Trophoblast cell (in vitro differentiated cells and primary cell): ENCODE results near the gene PRRG2.
A peak's percentile ranks its signal among the peaks of the same experiment; 100 is the strongest.

Experiments
- DNase-seq, 2 donors: peaks; one replicate each; pipeline ENCODE4 v3.0.0-alpha.2; 2016
- H2AFZ ChIP-seq: 2 replicates; pipeline ENCODE4 v1.6.1; 2013; ENCODE audit warnings: low read length, moderate library complexity, mild to moderate bottlenecking; ENCODE audit not compliant: insufficient read depth, poor library complexity
- H2AK5ac ChIP-seq: 2 replicates; pipeline ENCODE4 v1.6.1; 2013; ENCODE audit warnings: mild to moderate bottlenecking, low read length
- H2BK120ac ChIP-seq: 2 replicates; pipeline ENCODE4 v1.6.1; 2013; ENCODE audit warnings: low read length, mild to moderate bottlenecking, moderate library complexity; ENCODE audit not compliant: insufficient read depth, poor library complexity
- H2BK12ac ChIP-seq: 2 replicates; pipeline ENCODE4 v1.6.1; 2013; ENCODE audit warnings: mild to moderate bottlenecking, low read length, moderate library complexity
- H2BK5ac ChIP-seq: 2 replicates; pipeline ENCODE4 v1.6.1; 2013; ENCODE audit warnings: low read length, low read depth, moderate library complexity, mild to moderate bottlenecking; ENCODE audit not compliant: poor library complexity
- H3K14ac ChIP-seq: 2 replicates; pipeline ENCODE4 v1.6.1; 2013; ENCODE audit warnings: mild to moderate bottlenecking, low read length
- H3K18ac ChIP-seq: 2 replicates; pipeline ENCODE4 v1.6.1; 2013; ENCODE audit warnings: mild to moderate bottlenecking, low read length
- H3K23ac ChIP-seq: 2 replicates; pipeline ENCODE4 v1.6.1; 2013; ENCODE audit warnings: low read length
- H3K27ac ChIP-seq: 2 replicates; pipeline ENCODE4 v1.5.1; 2013; ENCODE audit warnings: low read depth, mild to moderate bottlenecking, inconsistent platforms, low read length, moderate library complexity
- H3K27me3 ChIP-seq: 2 replicates; pipeline ENCODE4 v1.6.1; 2013; ENCODE audit warnings: inconsistent platforms, mild to moderate bottlenecking, low read length, moderate library complexity; ENCODE audit not compliant: insufficient read depth
- H3K36me3 ChIP-seq, 2 experiments: 1 replicate in 1 of 2; 2 replicates in 1 of 2; pipeline ENCODE4 v1.6.1; 2013; ENCODE audit warnings: low read length in 2 of 2, mild to moderate bottlenecking in 2 of 2, moderate library complexity in 1 of 2; ENCODE audit not compliant: insufficient read depth in 2 of 2, control insufficient read depth in 1 of 2
- H3K4ac ChIP-seq: 2 replicates; pipeline ENCODE4 v1.6.1; 2013; ENCODE audit warnings: low read depth, mild to moderate bottlenecking, low read length, moderate library complexity
- H3K4me1 ChIP-seq, 2 experiments: 1 replicate in 1 of 2; 2 replicates in 1 of 2; pipeline ENCODE4 v1.6.1; 2013; ENCODE audit warnings: low read length in 2 of 2, mild to moderate bottlenecking in 2 of 2, moderate library complexity in 1 of 2; ENCODE audit not compliant: insufficient read depth in 2 of 2, control insufficient read depth in 1 of 2
- H3K4me2 ChIP-seq: 2 replicates; pipeline ENCODE4 v1.6.1; 2013; ENCODE audit warnings: inconsistent platforms, mild to moderate bottlenecking, low read length, moderate library complexity
- H3K4me3 ChIP-seq: 2 replicates; pipeline ENCODE4 v1.5.1; 2013; ENCODE audit warnings: mild to moderate bottlenecking, low read depth, low read length, inconsistent platforms
- H3K79me1 ChIP-seq: one replicate; pipeline ENCODE4 v1.6.1; 2013; ENCODE audit warnings: low read length
- H3K79me2 ChIP-seq: 2 replicates; pipeline ENCODE4 v1.6.1; 2013; ENCODE audit warnings: low read length, mild to moderate bottlenecking; ENCODE audit not compliant: control insufficient read depth, insufficient read depth, poor library complexity
- H3K9ac ChIP-seq: 2 replicates; pipeline ENCODE4 v1.6.1; 2013; ENCODE audit warnings: mild to moderate bottlenecking, low read length
- H3K9me3 ChIP-seq: 2 replicates; pipeline ENCODE4 v1.6.1; 2013; ENCODE audit warnings: low read depth, mild to moderate bottlenecking, control low read depth, inconsistent platforms, low read length; ENCODE audit not compliant: insufficient read depth
- H4K12ac ChIP-seq: 2 replicates; pipeline ENCODE4 v1.6.1; 2013; ENCODE audit warnings: low read depth, mild to moderate bottlenecking, low read length, moderate library complexity
- H4K8ac ChIP-seq: 2 replicates; pipeline ENCODE4 v1.6.1; 2013; ENCODE audit warnings: low read depth, mild to moderate bottlenecking, low read length, moderate library complexity
- H4K91ac ChIP-seq: one replicate; pipeline ENCODE4 v1.6.1; 2013; ENCODE audit warnings: low read depth, mild to moderate bottlenecking, low read length, moderate library complexity
- WGBS: extraction: QIAGEN DNeasy Blood & Tissue Kit; methylation state at CpG from one replicate; pipeline ENCODE4 v1.1.7; 2013; ENCODE audit warnings: missing lambda C conversion rate; ENCODE audit not compliant: insufficient read length, insufficient coverage; ENCODE audit errors: extremely low coverage; 5-methylcytosine and 5-hydroxymethylcytosine counted together

The PRRG2 gene

DNA sequence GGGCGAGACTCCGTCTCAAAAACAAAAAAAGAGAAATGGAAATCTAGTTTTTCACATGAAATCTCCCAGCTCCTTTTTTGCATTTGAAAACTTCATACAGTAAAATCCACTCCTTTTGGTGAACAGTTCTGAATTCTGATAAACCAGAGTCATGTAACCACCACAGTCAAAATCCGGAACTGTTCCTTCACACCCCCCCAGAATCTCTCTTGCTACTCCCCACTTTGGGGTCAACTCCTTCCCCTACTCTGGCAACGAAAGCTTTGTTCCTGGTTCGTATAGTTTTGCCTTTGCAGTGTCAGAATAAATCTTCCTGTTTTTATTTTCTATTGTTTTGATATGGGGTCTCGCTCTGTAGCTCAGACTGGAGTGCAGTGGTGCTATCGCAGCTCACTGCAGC lies 29.6 kb upstream of the PRRG2 start:
- Histone ChIP-seq H3K23ac (no peak overlapping the region), H3K4me3 (no peak overlapping the region), H3K9me3 (peaks cover 3% of the 10 kb centered on the region), H3K79me2 (no peaks in the 10 kb centered on the region), H3K79me1 (no peaks in the 10 kb centered on the region), H2BK120ac (no peak overlapping the region), H2AFZ (no peak overlapping the region), H3K36me3 (peaks cover 15 to 18% of the 10 kb centered on the region in 2 experiments), H4K91ac (no peak overlapping the region), H3K9ac (no peak overlapping the region), H2AK5ac (no peak overlapping the region), H3K4me2 (no peak overlapping the region), H3K4ac (no peak overlapping the region), H3K27me3 (no peaks in the 10 kb centered on the region), H3K18ac (no peak overlapping the region), H4K12ac (no peak overlapping the region), H3K4me1 (peaks cover 4% of the 10 kb centered on the region in 2 experiments), H3K27ac (no peak overlapping the region), H4K8ac (no peak overlapping the region), H3K14ac (no peak overlapping the region), H2BK12ac (no peak overlapping the region), H2BK5ac (no peak overlapping the region)
- WGBS, result no CpG with 5 or more reads among the region's 7 CpGs
- no peak for DNase-seq

GRCh38 chr19:49552749-49553148 lies 28.4 kb upstream of the PRRG2 start:
- H3K4me3 ChIP-seq, result no peak overlapping the region
- no peak overlapping the region for H3K4ac ChIP-seq
- H3K18ac ChIP-seq, result no peak overlapping the region
- peaks cover 6 to 10% of the 10 kb centered on the region in 2 experiments for H3K4me1 ChIP-seq
- H2AFZ ChIP-seq, result no peak overlapping the region
- H2AK5ac ChIP-seq, result no peak overlapping the region
- H3K79me1 ChIP-seq, result no peaks in the 10 kb centered on the region
- H4K12ac ChIP-seq, result no peak overlapping the region
- H3K79me2 ChIP-seq, result no peaks in the 10 kb centered on the region
- no peak overlapping the region for H3K9ac ChIP-seq
- peaks cover 27 to 29% of the 10 kb centered on the region in 2 experiments for H3K36me3 ChIP-seq
- WGBS, result no CpG with 5 or more reads among the region's 11 CpGs
- H3K9me3 ChIP-seq, result peaks cover 6% of the 10 kb centered on the region
- no peak overlapping the region for H3K23ac ChIP-seq
- H2BK5ac ChIP-seq, result no peak overlapping the region
- no peak overlapping the region for H2BK12ac ChIP-seq
- no peak for DNase-seq
- H2BK120ac ChIP-seq, result no peak overlapping the region
- no peak overlapping the region for H3K27ac ChIP-seq
- no peak overlapping the region for H3K14ac ChIP-seq
- no peak overlapping the region for H4K8ac ChIP-seq
- no peak overlapping the region for H3K4me2 ChIP-seq
- H4K91ac ChIP-seq, result no peak overlapping the region
- H3K27me3 ChIP-seq, result no peaks in the 10 kb centered on the region

DNA sequence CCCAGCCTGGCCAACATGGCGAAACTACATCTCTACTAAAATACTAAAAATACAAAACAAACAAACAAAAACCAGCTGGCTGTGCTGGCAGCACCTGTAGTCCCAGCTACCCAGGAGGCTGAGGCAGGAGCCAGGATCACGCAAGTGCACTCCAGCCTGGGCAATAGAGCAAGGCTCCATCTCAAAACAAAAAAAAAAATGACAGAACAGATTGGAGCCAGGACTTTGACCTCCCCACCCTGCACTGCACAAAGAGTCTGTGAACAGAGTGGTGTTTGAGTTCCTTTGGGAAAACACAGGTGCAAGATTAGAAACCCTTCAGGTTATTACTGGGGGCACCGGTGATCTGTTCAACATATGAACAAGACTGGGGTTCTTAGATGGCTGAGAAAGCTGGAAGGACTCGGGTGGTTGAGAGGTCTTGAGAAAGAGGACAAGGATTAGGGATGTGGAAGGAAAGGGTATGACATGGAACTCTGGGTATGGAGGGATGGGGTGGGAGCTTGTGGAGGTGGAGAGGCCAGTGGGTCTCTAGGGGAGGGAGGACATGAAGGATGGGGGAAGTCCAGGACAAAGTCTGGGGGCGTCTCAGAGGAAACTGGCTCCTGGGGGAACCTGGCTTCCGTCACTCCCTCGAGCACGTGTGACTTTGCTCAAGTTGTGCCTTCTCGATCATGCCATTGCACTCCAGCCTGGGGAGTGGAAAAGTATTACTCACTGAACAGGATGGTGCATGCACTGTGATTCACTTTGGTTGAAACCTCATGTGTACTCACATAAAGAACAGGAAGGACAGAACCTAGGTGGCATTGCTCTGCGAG lies 27.5 kb upstream of the PRRG2 start:
- no peak overlapping the region for H4K8ac ChIP-seq
- H3K4me3 ChIP-seq, result no peak overlapping the region
- no peaks in the 10 kb centered on the region for H3K79me2 ChIP-seq
- peaks cover 33 to 35% of the 10 kb centered on the region in 2 experiments for H3K36me3 ChIP-seq
- DNase-seq, result peak in 1 of 2 donors; percentile 22
- H3K79me1 ChIP-seq, result no peaks in the 10 kb centered on the region
- H2BK120ac ChIP-seq, result no peak overlapping the region
- H3K27ac ChIP-seq, result no peak overlapping the region
- no peak overlapping the region for H3K14ac ChIP-seq
- no peak overlapping the region for H2AFZ ChIP-seq
- peaks cover 8% of the 10 kb centered on the region for H3K9me3 ChIP-seq
- no peak overlapping the region for H2BK5ac ChIP-seq
- H3K4ac ChIP-seq, result no peak overlapping the region
- H3K27me3 ChIP-seq, result no peaks in the 10 kb centered on the region
- H2AK5ac ChIP-seq, result no peak overlapping the region
- WGBS, result no CpG with 5 or more reads among the region's 10 CpGs
- peaks cover 6 to 10% of the 10 kb centered on the region in 2 experiments for H3K4me1 ChIP-seq
- H4K12ac ChIP-seq, result no peak overlapping the region
- H4K91ac ChIP-seq, result no peak overlapping the region
- no peak overlapping the region for H3K4me2 ChIP-seq
- no peak overlapping the region for H3K18ac ChIP-seq
- H3K9ac ChIP-seq, result no peak overlapping the region
- no peak overlapping the region for H3K23ac ChIP-seq
- H2BK12ac ChIP-seq, result no peak overlapping the region

- Histone ChIP-seq H4K91ac (no peak overlapping the region), H2BK5ac (no peak overlapping the region), H3K9me3 (peaks cover 8% of the 10 kb centered on the region), H3K14ac (no peak overlapping the region), H3K79me1 (no peaks in the 10 kb centered on the region), H2AK5ac (no peak overlapping the region), H2BK12ac (no peak overlapping the region), H4K8ac (no peak overlapping the region), H3K9ac (no peak overlapping the region), H2AFZ (no peak overlapping the region), H3K36me3 (peaks cover 43% of the 10 kb centered on the region in 2 experiments), H2BK120ac (no peak overlapping the region), H3K4me3 (no peak overlapping the region), H3K4ac (no peak overlapping the region), H3K4me2 (no peak overlapping the region), H3K27ac (no peak overlapping the region), H3K18ac (no peak overlapping the region), H4K12ac (no peak overlapping the region), H3K79me2 (no peaks in the 10 kb centered on the region), H3K4me1 (peaks cover 6 to 10% of the 10 kb centered on the region in 2 experiments), H3K23ac (no peak overlapping the region), H3K27me3 (no peaks in the 10 kb centered on the region)
- peak in 1 of 2 donors; percentile 34 for DNase-seq
- WGBS, result no CpG with 5 or more reads among the region's 17 CpGs
These were observed 26.4 kb upstream of the PRRG2 start for GRCh38 chr19:49554701-49555181.
